Daoy (cell line): ENCODE results near the gene GJE1. TPM values are rescaled to one million over a fixed set of nuclear protein-coding genes. Genes with fewer than 3 reads are reported as not detected.
"Not testable (repeated sequence)": the region's sequence is repeated elsewhere in the genome, so short reads cannot be mapped to it uniquely, and the experiment has no call there.

ENCODE experiments used
- DNase-seq: peaks from one replicate; pipeline ENCODE4 v3.0.0-alpha.2; 2015; ENCODE audit warnings: low read depth
- total RNA-seq: library from RNA; depleted of rRNA; stranded (reverse); fragments of >200 nt; shearing (Covaris generic); gene quantifications from 2 replicates; pipeline ENCODE4 v1.2.3, GENCODE V29; 2014; rRNA removed

GJE1 gene
- not detected in 2 replicates for total RNA-seq

GRCh38 chr6:142132625-142133024 is at the start of gene GJE1:
GJE1 (plus strand) TSS chr6:142132925; CDS start chr6:142133159, 234 bp downstream.
- DNase-seq, result no peak

- DNase-seq, result no peak
These were observed 44.5 kb upstream of the GJE1 start for GRCh38 chr6:142087950-142088857.

- peak; percentile 39 for DNase-seq
These were observed 43.9 kb upstream of the GJE1 start for GRCh38 chr6:142088858-142089216.

GRCh38 chr6:142104820-142105219 is 27.9 kb upstream of the GJE1 start:
- DNase-seq, result not testable (repeated sequence)

GRCh38 chr6:142110820-142111219 is 21.9 kb upstream of the GJE1 start:
- DNase-seq, result not testable (repeated sequence)

GRCh38 chr6:142112451-142113061 is 20.2 kb upstream of the GJE1 start:
- peak; percentile 66 for DNase-seq

- DNase-seq, result no peak
These were observed 15.4 kb upstream of the GJE1 start for GRCh38 chr6:142117366-142117765.

GRCh38 chr6:142118328-142118727 is 14.4 kb upstream of the GJE1 start:
- DNase-seq, result no peak

- peak; percentile 9 for DNase-seq
These were observed 13.8 kb upstream of the GJE1 start for GRCh38 chr6:142118925-142119324.

- DNase-seq, result no peak
These were observed 11.4 kb upstream of the GJE1 start for GRCh38 chr6:142121342-142121741.

- DNase-seq, result no peak
These were observed 1.9 kb upstream of the GJE1 start for GRCh38 chr6:142130814-142131213.

- DNase-seq, result no peak
These were observed 6.2 kb downstream of the GJE1 start for GRCh38 chr6:142138876-142139275.

- DNase-seq, result not testable (repeated sequence)
These were observed 8.8 kb downstream of the GJE1 start for GRCh38 chr6:142141531-142141930.

GRCh38 chr6:142146828-142147662 is 14.3 kb downstream of the GJE1 start, which contains the start of the genes NMBR and VTA1:
NMBR (minus strand) TSS chr6:142147122; CDS start chr6:142088658, 58,464 bp downstream.
VTA1 (plus strand) TSS chr6:142147263; CDS start chr6:142147288, 25 bp downstream.
- peak; percentile 99 for DNase-seq

- no peak for DNase-seq
These were observed 20.0 kb downstream of the GJE1 start for GRCh38 chr6:142152746-142153145.

- no peak for DNase-seq
These were observed 20.5 kb downstream of the GJE1 start for GRCh38 chr6:142153196-142153595.

- no peak for DNase-seq
These were observed 21.6 kb downstream of the GJE1 start for GRCh38 chr6:142154336-142154735.

GRCh38 chr6:142155091-142155490 is 22.4 kb downstream of the GJE1 start:
- DNase-seq, result no peak

- no peak for DNase-seq
These were observed 23.4 kb downstream of the GJE1 start for GRCh38 chr6:142155895-142156757.

- not testable (repeated sequence) for DNase-seq
These were observed 24.0 kb downstream of the GJE1 start for GRCh38 chr6:142156758-142157068.

GRCh38 chr6:142162780-142163179 is 30.1 kb downstream of the GJE1 start:
- no peak for DNase-seq
